OCI-LY7 (cell line): ENCODE results near the gene TSPAN5.

Source experiments
- EZH2phosphoT487 ChIP-seq: fragments of 200-600 bp; sonication (generic); IDR thresholded peaks from 2 replicates; pipeline ENCODE4 v1.6.1; 2018; ENCODE audit warnings: low read depth, borderline replicate concordance, mild to moderate bottlenecking, mixed run types, antibody characterized with exemption, low read length, moderate library complexity, mixed read lengths
- TF ChIP-seq, protein P1 (sequence below): fragments of 200-600 bp; sonication (generic); conservative IDR thresholded peaks from 2 replicates; pipeline ENCODE4 v1.5.1; 2014; ENCODE audit warnings: mild to moderate bottlenecking, antibody characterized with exemption, low read length, moderate library complexity, mixed read lengths

DNA sequence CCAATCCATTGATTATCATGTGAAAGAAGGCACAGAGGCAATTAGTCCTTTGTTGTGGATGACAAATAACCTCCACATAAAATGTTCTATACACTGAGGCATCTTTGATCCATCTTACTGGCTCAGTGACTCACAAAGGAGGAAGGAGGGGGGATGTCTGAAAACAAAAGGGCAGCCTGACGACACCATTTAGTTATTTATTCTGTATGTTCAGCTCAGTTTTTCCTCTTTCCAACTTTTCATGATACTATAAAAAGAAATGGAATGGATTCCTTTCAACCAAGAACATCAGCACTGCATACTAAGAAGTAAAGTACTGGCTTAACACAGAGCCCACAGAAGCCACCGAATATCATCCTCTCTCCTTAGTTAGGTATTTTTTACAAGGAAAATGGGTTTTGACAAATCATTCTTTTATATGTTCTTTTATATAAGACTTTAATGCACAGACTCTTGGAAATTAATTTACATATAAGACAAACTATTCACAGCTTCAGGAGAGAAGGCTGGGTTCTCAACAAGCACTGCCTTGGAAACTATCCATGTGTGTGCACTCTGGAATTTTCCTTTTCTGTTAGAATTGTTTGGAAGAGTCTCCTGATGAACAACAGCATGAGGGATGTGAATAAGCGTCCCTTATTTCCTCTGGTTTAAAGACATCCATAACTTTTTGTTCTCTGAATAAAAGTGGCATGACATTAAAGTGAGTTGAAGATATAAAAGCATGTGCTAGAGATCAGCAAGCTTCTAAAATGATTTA is 135.6 kb downstream of the TSPAN5 start:
- TF ChIP-seq, protein P1, sequence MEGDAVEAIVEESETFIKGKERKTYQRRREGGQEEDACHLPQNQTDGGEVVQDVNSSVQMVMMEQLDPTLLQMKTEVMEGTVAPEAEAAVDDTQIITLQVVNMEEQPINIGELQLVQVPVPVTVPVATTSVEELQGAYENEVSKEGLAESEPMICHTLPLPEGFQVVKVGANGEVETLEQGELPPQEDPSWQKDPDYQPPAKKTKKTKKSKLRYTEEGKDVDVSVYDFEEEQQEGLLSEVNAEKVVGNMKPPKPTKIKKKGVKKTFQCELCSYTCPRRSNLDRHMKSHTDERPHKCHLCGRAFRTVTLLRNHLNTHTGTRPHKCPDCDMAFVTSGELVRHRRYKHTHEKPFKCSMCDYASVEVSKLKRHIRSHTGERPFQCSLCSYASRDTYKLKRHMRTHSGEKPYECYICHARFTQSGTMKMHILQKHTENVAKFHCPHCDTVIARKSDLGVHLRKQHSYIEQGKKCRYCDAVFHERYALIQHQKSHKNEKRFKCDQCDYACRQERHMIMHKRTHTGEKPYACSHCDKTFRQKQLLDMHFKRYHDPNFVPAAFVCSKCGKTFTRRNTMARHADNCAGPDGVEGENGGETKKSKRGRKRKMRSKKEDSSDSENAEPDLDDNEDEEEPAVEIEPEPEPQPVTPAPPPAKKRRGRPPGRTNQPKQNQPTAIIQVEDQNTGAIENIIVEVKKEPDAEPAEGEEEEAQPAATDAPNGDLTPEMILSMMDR: no peak
- TF ChIP-seq EZH2phosphoT487: no peak
